Transverse colon (tissue), 4 donors: ENCODE measurements around the gene AFF1. TPM values are rescaled to one million over a fixed set of nuclear protein-coding genes. Genes with fewer than 3 reads are reported as not detected.

ENCODE experiments used
- DNase-seq: peaks from one replicate; pipeline ENCODE4 v3.0.0-alpha.2; 2019
- H3K27ac ChIP-seq, 4 donors: fragments of 200-600 bp; sonication (generic); 2 replicates each; pipeline ENCODE4 v1.5.1; 2016 to 2018; ENCODE audit warnings: inconsistent platforms in 4 of 4
- H3K27me3 ChIP-seq: fragments of 200-600 bp; sonication (generic); 2 replicates; pipeline ENCODE4 v1.5.1; 2017; ENCODE audit warnings: inconsistent platforms
- H3K36me3 ChIP-seq, 4 donors: fragments of 200-600 bp; sonication (generic); 2 replicates each; pipeline ENCODE4 v1.5.1; 2017 to 2019; ENCODE audit warnings: inconsistent platforms in 4 of 4
- H3K4me1 ChIP-seq, 4 donors: fragments of 200-600 bp; sonication (generic); 2 replicates each; pipeline ENCODE4 v1.5.1; 2017 to 2020; ENCODE audit warnings: inconsistent platforms in 4 of 4
- H3K4me3 ChIP-seq, 4 donors: fragments of 200-600 bp; sonication (generic); 1 replicate in 1 of 4; 2 replicates in 3 of 4; pipeline versions ENCODE4 v1.5.1 to v1.6.1; 2017 to 2019; ENCODE audit warnings: inconsistent platforms in 4 of 4
- H3K9me3 ChIP-seq, 2 donors: fragments of 200-600 bp; sonication (generic); 2 replicates each; pipeline ENCODE4 v1.5.1; 2017 to 2019; ENCODE audit warnings: inconsistent platforms in 2 of 2
- CTCF ChIP-seq, 5 experiments: fragments of 200-600 bp in 3 of 5; fragments of 450-650 bp in 2 of 5; sonication (generic) in 3 of 5; IDR thresholded peaks; 1 replicate in 2 of 5; 2 replicates in 3 of 5; pipeline ENCODE4 v1.5.1; 2016 to 2017; ENCODE audit warnings: antibody characterized with exemption in 5 of 5, inconsistent platforms in 3 of 5, mild to moderate bottlenecking in 2 of 5, moderate library complexity in 1 of 5
- EP300 ChIP-seq: sonication (generic); formaldehyde crosslinking; IDR thresholded peaks from one replicate; pipeline ENCODE4 v1.6.1; 2017; ENCODE audit warnings: antibody characterized with exemption, low read depth
- POLR2A ChIP-seq: fragments of 450-650 bp; IDR thresholded peaks from one replicate; pipeline ENCODE4 v1.6.1; 2016; ENCODE audit warnings: antibody characterized with exemption, mild to moderate bottlenecking, moderate library complexity
- POLR2AphosphoS5 ChIP-seq, 3 donors: sonication (generic); formaldehyde crosslinking; IDR thresholded peaks; one replicate each; pipeline ENCODE4 v1.6.1; 2016; ENCODE audit warnings: antibody characterized with exemption in 3 of 3
- WGBS, 2 donors: methylation state at CpG; one replicate each; pipeline ENCODE4 v1.1.5; 2018; ENCODE audit warnings: low coverage in 1 of 2; 5-methylcytosine and 5-hydroxymethylcytosine counted together
- in situ Hi-C, 4 donors: fragments of 200-750 bp; cut with MboI; loops; one replicate each; pipeline versions ENCODE4 v1.15.0 to v1.15.1; 2017; ENCODE audit warnings: low sequenced_read_pairs in 3 of 4, low pct_ligation_motif_present in 1 of 4, low pct_unique_long_range_greater_than_20kb in 1 of 4
- intact Hi-C: fragments of 100-400 bp; cut with DNase I; formaldehyde crosslinking; loops from one replicate; pipeline ENCODE4 v1.15.1; 2023; ENCODE audit warnings: low total_unique reads
- total RNA-seq, 4 donors: library from RNA; depleted of rRNA; stranded (reverse); fragments of >200 nt; gene quantifications; one replicate each; pipeline ENCODE4 v1.1.0, GENCODE V29; 2016

The AFF1 gene
- total RNA-seq, 4 donors from 2014 or later, result 77.1 to 151 (median 97.0) TPM

DNA sequence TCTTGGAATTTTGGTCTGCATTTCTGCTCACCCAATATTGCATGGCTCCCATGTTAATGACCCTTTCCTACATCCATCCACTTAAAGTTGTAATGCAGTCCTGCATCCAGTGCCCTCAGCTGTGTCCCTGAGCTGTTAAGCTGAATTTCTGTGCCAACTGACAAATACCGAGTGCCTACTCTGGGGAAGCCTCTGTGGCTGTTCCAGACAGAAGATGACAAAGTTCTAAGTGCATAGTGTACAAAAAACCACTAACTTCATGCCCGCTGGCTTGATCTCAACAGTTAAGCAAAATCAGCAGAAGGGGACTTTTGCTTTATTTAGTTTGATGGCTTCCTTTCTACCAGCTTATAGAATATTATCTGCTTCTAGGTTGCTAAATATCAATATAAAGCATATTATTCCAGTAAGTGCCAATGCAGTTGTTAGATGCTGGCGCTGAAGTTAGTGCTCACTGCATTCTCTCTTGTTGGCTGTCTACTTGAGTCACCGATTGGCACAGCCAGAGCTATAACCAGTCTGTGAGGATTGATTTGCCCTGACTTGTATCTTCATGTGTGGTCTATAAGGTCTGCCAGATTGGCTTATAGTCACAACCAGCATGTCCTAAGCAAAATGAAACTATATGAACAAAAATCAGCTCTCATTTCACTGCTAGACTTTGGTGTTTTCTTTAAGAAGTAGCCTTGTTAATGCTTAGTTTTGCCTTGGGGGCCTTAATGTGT, 186.7 kb downstream of the AFF1 start:
- H3K27me3 ChIP-seq, result no peaks in the 10 kb centered on the region
- 60 to 80% methylated on average over 1 to 4 of the region's 4 CpGs for WGBS, 2 donors
- H3K4me1 ChIP-seq, result peaks cover 11 to 42% (median 23%) of the 10 kb centered on the region in 4 donors
- TF ChIP-seq POLR2A, result no peak
- no peak for TF ChIP-seq EP300
- TF ChIP-seq CTCF (IDR thresholded peaks at IDR 0.05), result no peak
- no peak for TF ChIP-seq POLR2AphosphoS5 (IDR thresholded peaks at IDR 0.05)
- in situ Hi-C loops, result no loop called here
- H3K4me3 ChIP-seq, result no peak overlapping the region
- DNase-seq, result no peak
- intact Hi-C loops, result no loop called here
- H3K27ac ChIP-seq, result peak overlapping the region; percentile 68 to 83 (median 82)
- peaks cover 0 to 26% (median 11%) of the 10 kb centered on the region in 4 donors for H3K36me3 ChIP-seq
- no peaks in the 10 kb centered on the region for H3K9me3 ChIP-seq

- Histone ChIP-seq H3K36me3 (peaks cover 0 to 26% (median 12%) of the 10 kb centered on the region in 4 donors), H3K27ac (peak overlapping the region; percentile 68 to 83 (median 82)), H3K9me3 (no peaks in the 10 kb centered on the region), H3K27me3 (no peaks in the 10 kb centered on the region), H3K4me3 (no peak overlapping the region), H3K4me1 (peaks cover 11 to 42% (median 23%) of the 10 kb centered on the region in 4 donors)
- WGBS, 2 donors, result 75 to 88% methylated on average over 1 to 4 of the region's 4 CpGs
- no peak for DNase-seq
- TF ChIP-seq POLR2AphosphoS5 (IDR thresholded peaks at IDR 0.05) (no peak), POLR2A (no peak), CTCF (IDR thresholded peaks at IDR 0.05) (no peak), EP300 (no peak)
- in situ Hi-C loops (no loop called here), intact Hi-C loops (no loop called here)
Measured at GRCh38 chr4:87122252-87122651, 187.4 kb downstream of the AFF1 start.

DNA sequence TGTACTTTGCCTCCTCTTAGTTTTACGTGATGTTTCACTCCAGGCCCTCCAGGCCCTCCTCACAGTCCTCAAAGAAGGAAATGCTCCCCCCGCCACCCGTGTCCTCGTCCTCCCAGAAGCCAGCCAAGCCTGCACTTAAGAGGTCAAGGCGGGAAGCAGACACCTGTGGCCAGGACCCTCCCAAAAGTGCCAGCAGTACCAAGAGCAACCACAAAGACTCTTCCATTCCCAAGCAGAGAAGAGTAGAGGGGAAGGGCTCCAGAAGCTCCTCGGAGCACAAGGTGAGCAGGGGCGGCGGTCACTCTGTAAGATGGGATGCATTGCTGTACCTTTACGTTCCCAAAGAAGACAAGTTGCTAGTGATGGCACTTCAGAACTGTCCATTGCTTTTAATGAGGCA, 191.2 kb downstream of the AFF1 start:
- in situ Hi-C loops, result loop anchor here in 1 of 4 donors (25.0 kb wide), 1 partner anchor 336 kb away; no protein-coding TSS in a partner anchor
- no peaks in the 10 kb centered on the region for H3K27me3 ChIP-seq
- WGBS, 2 donors, result 97% methylated on average over 9 of the region's 9 CpGs; no CpG with 5 or more reads in 1 of the 2 donors
- peaks cover 0 to 53% (median 22%) of the 10 kb centered on the region in 4 donors for H3K36me3 ChIP-seq
- peaks cover 5 to 15% (median 9%) of the 10 kb centered on the region in 4 donors for H3K4me1 ChIP-seq
- intact Hi-C loops, result no loop called here
- no peak overlapping the region for H3K4me3 ChIP-seq
- no peak for DNase-seq
- no peaks in the 10 kb centered on the region for H3K9me3 ChIP-seq
- H3K27ac ChIP-seq, result no peak overlapping the region
- no peak for TF ChIP-seq POLR2A
- TF ChIP-seq POLR2AphosphoS5 (IDR thresholded peaks at IDR 0.05), result no peak
- no peak for TF ChIP-seq CTCF (IDR thresholded peaks at IDR 0.05)
- no peak for TF ChIP-seq EP300

DNA sequence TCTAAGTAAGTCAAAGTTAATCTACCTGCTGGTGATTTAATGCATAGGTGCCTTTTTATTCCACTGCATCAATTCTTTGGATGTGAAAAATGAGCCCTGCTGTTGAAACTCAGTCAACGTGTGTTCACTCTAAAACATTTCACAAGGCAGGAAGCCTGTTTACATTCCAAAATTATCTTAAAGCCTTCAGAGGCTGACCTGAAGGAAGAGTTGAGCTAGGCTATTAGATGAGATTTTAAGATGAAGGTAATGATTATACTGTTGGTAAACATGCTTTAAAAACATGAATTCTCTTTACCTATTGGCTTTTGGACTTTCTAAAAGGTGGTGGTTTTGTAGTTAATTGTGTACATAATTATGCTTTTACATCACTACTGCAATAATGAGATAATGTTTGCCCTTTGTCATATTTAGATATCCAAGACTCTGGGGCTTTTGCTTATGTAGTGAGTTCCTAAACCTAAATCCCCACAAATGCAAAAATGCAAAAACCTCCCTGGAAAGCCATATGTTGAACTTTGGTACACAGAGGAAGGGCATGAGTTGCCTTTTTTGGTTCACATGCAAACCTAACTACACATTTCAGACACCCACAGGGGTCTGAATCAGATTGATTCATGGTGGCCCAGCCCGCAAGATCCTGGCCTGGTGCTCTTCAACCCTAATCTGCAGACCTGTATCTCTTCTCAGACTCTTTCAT, 193.3 kb downstream of the AFF1 start:
- H3K36me3 ChIP-seq, result peaks cover 0 to 74% (median 35%) of the 10 kb centered on the region in 4 donors
- 55 to 80% methylated on average over 1 to 2 of the region's 2 CpGs for WGBS, 2 donors
- in situ Hi-C loops, result loop anchor here in 1 of 4 donors (25.0 kb wide), 1 partner anchor 334 kb away; no protein-coding TSS in a partner anchor
- H3K4me3 ChIP-seq, result no peak overlapping the region
- no peak for TF ChIP-seq POLR2A
- no peaks in the 10 kb centered on the region for H3K27me3 ChIP-seq
- intact Hi-C loops, result no loop called here
- H3K9me3 ChIP-seq, result no peaks in the 10 kb centered on the region
- no peak for DNase-seq
- no peaks in the 10 kb centered on the region for H3K4me1 ChIP-seq
- no peak overlapping the region for H3K27ac ChIP-seq
